Liver (tissue), 9 donors: ENCODE results near the gene ELAC2. TPM values are rescaled to one million over a fixed set of nuclear protein-coding genes. Genes with fewer than 3 reads are reported as not detected.

Experiments
- DNase-seq: peaks from one replicate; pipeline ENCODE4 v3.0.0-alpha.2; 2017; ENCODE audit warnings: low spot score
- H3K27ac ChIP-seq, 2 donors: one replicate each; pipeline ENCODE4 v1.7.0; 2013; ENCODE audit warnings: inconsistent platforms in 2 of 2, low read length in 2 of 2, control low read depth in 1 of 2, low read depth in 1 of 2, mild to moderate bottlenecking in 1 of 2
- H3K27me3 ChIP-seq, 4 donors: one replicate each; pipeline versions ENCODE4 v1.6.1 to v1.7.0; 2013; ENCODE audit warnings: low read length in 3 of 4, inconsistent platforms in 1 of 4, mild to moderate bottlenecking in 1 of 4, moderate library complexity in 1 of 4; ENCODE audit not compliant: control insufficient read depth in 4 of 4, insufficient read depth in 4 of 4
- H3K36me3 ChIP-seq, 4 donors: one replicate each; pipeline versions ENCODE4 v1.6.1 to v1.7.0; 2013; ENCODE audit warnings: low read length in 3 of 4, mild to moderate bottlenecking in 3 of 4, low read depth in 1 of 4, moderate library complexity in 1 of 4; ENCODE audit not compliant: control insufficient read depth in 4 of 4, insufficient read depth in 3 of 4
- H3K4me1 ChIP-seq, 4 donors: one replicate each; pipeline versions ENCODE4 v1.6.1 to v1.7.0; 2013; ENCODE audit warnings: low read length in 3 of 4, mild to moderate bottlenecking in 3 of 4, moderate library complexity in 1 of 4; ENCODE audit not compliant: control insufficient read depth in 4 of 4, insufficient read depth in 4 of 4
- H3K4me3 ChIP-seq, 3 donors: one replicate each; pipeline versions ENCODE4 v1.6.1 to v1.7.0; 2013; ENCODE audit warnings: low read length in 3 of 3, control low read depth in 1 of 3, low read depth in 1 of 3, mild to moderate bottlenecking in 1 of 3
- H3K9ac ChIP-seq, 2 donors: one replicate each; pipeline ENCODE4 v1.7.0; 2013; ENCODE audit warnings: low read length in 2 of 2, mild to moderate bottlenecking in 2 of 2, moderate library complexity in 2 of 2, control low read depth in 1 of 2, low read depth in 1 of 2
- H3K9me3 ChIP-seq, 4 donors: one replicate each; pipeline versions ENCODE4 v1.6.1 to v1.7.0; 2013; ENCODE audit warnings: low read length in 3 of 4; ENCODE audit not compliant: control insufficient read depth in 4 of 4
- ATF3 ChIP-seq: IDR thresholded peaks from 2 replicates; pipeline ENCODE4 v1.6.1; 2016; ENCODE audit warnings: antibody characterized with exemption
- EGR1 ChIP-seq, 2 donors: IDR thresholded peaks; 2 replicates each; pipeline ENCODE4 v1.6.1; 2016 to 2018; ENCODE audit warnings: antibody characterized with exemption in 2 of 2, low read depth in 2 of 2
- FOXA1 ChIP-seq: IDR thresholded peaks from 2 replicates; pipeline ENCODE4 v1.6.1; 2016; ENCODE audit warnings: antibody characterized with exemption
- FOXA2 ChIP-seq: IDR thresholded peaks from 2 replicates; pipeline ENCODE4 v1.6.1; 2016; ENCODE audit warnings: antibody characterized with exemption
- GABPA ChIP-seq, 2 donors: IDR thresholded peaks in 1 of 2; conservative IDR thresholded peaks in 1 of 2; 2 replicates each; pipeline ENCODE4 v1.6.1; 2016; ENCODE audit warnings: antibody characterized with exemption in 2 of 2, mild to moderate bottlenecking in 1 of 2, moderate library complexity in 1 of 2
- HNF4A ChIP-seq, 2 donors: conservative IDR thresholded peaks; 2 replicates each; pipeline ENCODE4 v1.6.1; 2016; ENCODE audit warnings: antibody characterized with exemption in 2 of 2, mild to moderate bottlenecking in 2 of 2
- HNF4G ChIP-seq: IDR thresholded peaks from 2 replicates; pipeline ENCODE4 v1.6.1; 2016; ENCODE audit warnings: antibody characterized with exemption
- JUND ChIP-seq, 2 donors: IDR thresholded peaks; 2 replicates each; pipeline ENCODE4 v1.6.1; 2016; ENCODE audit warnings: antibody characterized with exemption in 2 of 2
- NR2F2 ChIP-seq: IDR thresholded peaks from 2 replicates; pipeline ENCODE4 v1.6.1; 2016; ENCODE audit warnings: antibody characterized with exemption
- RAD21 ChIP-seq, 2 donors: IDR thresholded peaks; 2 replicates each; pipeline ENCODE4 v1.6.1; 2016; ENCODE audit warnings: antibody characterized with exemption in 2 of 2, mild to moderate bottlenecking in 2 of 2
- RXRA ChIP-seq, 2 donors: IDR thresholded peaks; 2 replicates each; pipeline ENCODE4 v1.6.1; 2017 to 2018; ENCODE audit warnings: antibody characterized with exemption in 2 of 2, mild to moderate bottlenecking in 1 of 2
- SP1 ChIP-seq: IDR thresholded peaks from 2 replicates; pipeline ENCODE4 v1.6.1; 2018; ENCODE audit warnings: antibody characterized with exemption, mild to moderate bottlenecking
- TAF1 ChIP-seq: conservative IDR thresholded peaks from 2 replicates; pipeline ENCODE4 v1.6.1; 2016; ENCODE audit warnings: antibody characterized with exemption, mild to moderate bottlenecking
- YY1 ChIP-seq: IDR thresholded peaks from 2 replicates; pipeline ENCODE4 v1.6.1; 2016; ENCODE audit warnings: antibody characterized with exemption, mild to moderate bottlenecking
- WGBS: extraction: QIAGEN DNeasy Blood & Tissue Kit; methylation state at CpG from one replicate; pipeline ENCODE4 v1.1.7; 2013; 5-methylcytosine and 5-hydroxymethylcytosine counted together
- polyA plus RNA-seq, 2 donors: library from polyadenylated mRNA; stranded (reverse) in 1 of 2; unstranded in 1 of 2; fragments of 200-250 nt in 1 of 2; fragments of >200 nt in 1 of 2; fragmentation: Nextera tagmentation in 1 of 2; extraction: Ambion mirVana in 1 of 2; gene quantifications; one replicate each; pipeline versions ENCODE4 v1.2.1 to v1.2.3, GENCODE V29; 2013 to 2015
- total RNA-seq, 2 donors: library from RNA; depleted of rRNA; stranded (reverse); fragments of >200 nt; gene quantifications; one replicate each; pipeline ENCODE4 v1.2.3, GENCODE V29; 2014
- TF ChIP-seq, protein P1 (sequence below): IDR thresholded peaks from 2 replicates; pipeline ENCODE4 v1.6.1; 2016; ENCODE audit warnings: antibody characterized with exemption
- TF ChIP-seq, protein P2 (sequence below): fragments of 150-350 bp; IDR thresholded peaks from 2 replicates; pipeline ENCODE4 v1.5.1; 2017; ENCODE audit warnings: improper control_type of control experiment, low read depth, low read length; ENCODE audit not compliant: missing input control
- TF ChIP-seq, protein P3 (sequence below): IDR thresholded peaks from 2 replicates; pipeline ENCODE4 v1.6.1; 2016; ENCODE audit warnings: antibody characterized with exemption
- TF ChIP-seq, protein P4 (sequence below): IDR thresholded peaks from 2 replicates; pipeline ENCODE4 v1.6.1; 2016; ENCODE audit warnings: antibody characterized with exemption, mild to moderate bottlenecking
- donor health status: healthy.
- donor health status: healthy.
- donor health status: healthy.
- donor health status: healthy.
- donor health status: healthy.

The ELAC2 gene
- total and polyA plus RNA-seq, 4 donors: 26.5 to 54.1 (median 36.2) TPM

DNA sequence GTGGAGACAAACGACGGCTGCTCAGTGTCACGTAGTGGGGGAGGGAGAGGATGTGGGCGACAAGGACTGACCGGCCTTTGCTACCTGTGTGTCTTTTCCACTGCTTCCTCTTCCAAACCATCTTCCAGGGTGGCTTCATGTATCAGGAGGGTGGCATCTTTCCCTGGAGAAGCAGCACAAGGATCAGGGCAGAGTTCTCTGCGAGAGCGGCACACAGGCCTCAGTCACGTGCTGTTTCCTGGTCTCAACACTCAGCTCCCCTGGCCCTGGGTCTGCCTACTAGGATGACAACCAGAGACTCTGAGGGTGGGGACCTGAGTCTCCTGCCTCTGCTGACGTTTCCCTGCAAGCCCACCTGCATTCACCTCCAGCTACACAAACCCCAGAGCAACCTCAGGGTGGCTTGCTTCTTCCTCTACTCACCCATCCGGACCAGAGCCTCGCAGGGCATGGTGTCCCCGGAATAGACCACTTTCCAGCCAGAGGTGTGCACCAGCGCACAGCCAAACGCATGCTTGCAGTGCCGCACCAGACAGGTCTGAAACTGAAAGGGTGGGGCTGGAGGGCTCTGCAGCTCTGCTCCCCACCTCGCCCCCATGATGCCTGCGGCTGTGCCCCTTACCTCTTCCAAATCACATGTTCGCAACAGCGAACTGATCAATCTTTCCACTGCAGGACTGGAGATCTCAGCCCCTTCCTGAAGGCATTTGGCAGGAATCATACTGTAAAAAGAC, 23.3 kb downstream of the ELAC2 start:
- no peak overlapping the region for H3K4me3 ChIP-seq
- 91% methylated on average over 19 of the region's 19 CpGs for WGBS
- H3K36me3 ChIP-seq: peaks cover 26 to 76% (median 70%) of the 10 kb centered on the region in 4 donors
- TF ChIP-seq, protein P1, sequence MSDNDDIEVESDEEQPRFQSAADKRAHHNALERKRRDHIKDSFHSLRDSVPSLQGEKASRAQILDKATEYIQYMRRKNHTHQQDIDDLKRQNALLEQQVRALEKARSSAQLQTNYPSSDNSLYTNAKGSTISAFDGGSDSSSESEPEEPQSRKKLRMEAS: no peak
- TF ChIP-seq SP1 (no peak), RXRA (IDR thresholded peaks at IDR 0.05) (no peak), TAF1 (no peak), NR2F2 (no peak), HNF4G (no peak), HNF4A (conservative IDR thresholded peaks at IDR 0.05) (no peak), FOXA1 (no peak), FOXA2 (no peak), YY1 (no peak), JUND (IDR thresholded peaks at IDR 0.05) (no peak), GABPA (IDR thresholded peaks at IDR 0.05 in 1 of 2, conservative IDR thresholded peaks at IDR 0.05 in 1 of 2) (no peak), RAD21 (IDR thresholded peaks at IDR 0.05) (no peak), ATF3 (no peak), EGR1 (IDR thresholded peaks at IDR 0.05; ENCODE audit: low read depth in 2 of 2) (no peak)
- TF ChIP-seq, protein P2, sequence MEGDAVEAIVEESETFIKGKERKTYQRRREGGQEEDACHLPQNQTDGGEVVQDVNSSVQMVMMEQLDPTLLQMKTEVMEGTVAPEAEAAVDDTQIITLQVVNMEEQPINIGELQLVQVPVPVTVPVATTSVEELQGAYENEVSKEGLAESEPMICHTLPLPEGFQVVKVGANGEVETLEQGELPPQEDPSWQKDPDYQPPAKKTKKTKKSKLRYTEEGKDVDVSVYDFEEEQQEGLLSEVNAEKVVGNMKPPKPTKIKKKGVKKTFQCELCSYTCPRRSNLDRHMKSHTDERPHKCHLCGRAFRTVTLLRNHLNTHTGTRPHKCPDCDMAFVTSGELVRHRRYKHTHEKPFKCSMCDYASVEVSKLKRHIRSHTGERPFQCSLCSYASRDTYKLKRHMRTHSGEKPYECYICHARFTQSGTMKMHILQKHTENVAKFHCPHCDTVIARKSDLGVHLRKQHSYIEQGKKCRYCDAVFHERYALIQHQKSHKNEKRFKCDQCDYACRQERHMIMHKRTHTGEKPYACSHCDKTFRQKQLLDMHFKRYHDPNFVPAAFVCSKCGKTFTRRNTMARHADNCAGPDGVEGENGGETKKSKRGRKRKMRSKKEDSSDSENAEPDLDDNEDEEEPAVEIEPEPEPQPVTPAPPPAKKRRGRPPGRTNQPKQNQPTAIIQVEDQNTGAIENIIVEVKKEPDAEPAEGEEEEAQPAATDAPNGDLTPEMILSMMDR: no peak
- TF ChIP-seq, protein P3, sequence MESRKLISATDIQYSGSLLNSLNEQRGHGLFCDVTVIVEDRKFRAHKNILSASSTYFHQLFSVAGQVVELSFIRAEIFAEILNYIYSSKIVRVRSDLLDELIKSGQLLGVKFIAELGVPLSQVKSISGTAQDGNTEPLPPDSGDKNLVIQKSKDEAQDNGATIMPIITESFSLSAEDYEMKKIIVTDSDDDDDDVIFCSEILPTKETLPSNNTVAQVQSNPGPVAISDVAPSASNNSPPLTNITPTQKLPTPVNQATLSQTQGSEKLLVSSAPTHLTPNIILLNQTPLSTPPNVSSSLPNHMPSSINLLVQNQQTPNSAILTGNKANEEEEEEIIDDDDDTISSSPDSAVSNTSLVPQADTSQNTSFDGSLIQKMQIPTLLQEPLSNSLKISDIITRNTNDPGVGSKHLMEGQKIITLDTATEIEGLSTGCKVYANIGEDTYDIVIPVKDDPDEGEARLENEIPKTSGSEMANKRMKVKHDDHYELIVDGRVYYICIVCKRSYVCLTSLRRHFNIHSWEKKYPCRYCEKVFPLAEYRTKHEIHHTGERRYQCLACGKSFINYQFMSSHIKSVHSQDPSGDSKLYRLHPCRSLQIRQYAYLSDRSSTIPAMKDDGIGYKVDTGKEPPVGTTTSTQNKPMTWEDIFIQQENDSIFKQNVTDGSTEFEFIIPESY: no peak
- TF ChIP-seq, protein P4, sequence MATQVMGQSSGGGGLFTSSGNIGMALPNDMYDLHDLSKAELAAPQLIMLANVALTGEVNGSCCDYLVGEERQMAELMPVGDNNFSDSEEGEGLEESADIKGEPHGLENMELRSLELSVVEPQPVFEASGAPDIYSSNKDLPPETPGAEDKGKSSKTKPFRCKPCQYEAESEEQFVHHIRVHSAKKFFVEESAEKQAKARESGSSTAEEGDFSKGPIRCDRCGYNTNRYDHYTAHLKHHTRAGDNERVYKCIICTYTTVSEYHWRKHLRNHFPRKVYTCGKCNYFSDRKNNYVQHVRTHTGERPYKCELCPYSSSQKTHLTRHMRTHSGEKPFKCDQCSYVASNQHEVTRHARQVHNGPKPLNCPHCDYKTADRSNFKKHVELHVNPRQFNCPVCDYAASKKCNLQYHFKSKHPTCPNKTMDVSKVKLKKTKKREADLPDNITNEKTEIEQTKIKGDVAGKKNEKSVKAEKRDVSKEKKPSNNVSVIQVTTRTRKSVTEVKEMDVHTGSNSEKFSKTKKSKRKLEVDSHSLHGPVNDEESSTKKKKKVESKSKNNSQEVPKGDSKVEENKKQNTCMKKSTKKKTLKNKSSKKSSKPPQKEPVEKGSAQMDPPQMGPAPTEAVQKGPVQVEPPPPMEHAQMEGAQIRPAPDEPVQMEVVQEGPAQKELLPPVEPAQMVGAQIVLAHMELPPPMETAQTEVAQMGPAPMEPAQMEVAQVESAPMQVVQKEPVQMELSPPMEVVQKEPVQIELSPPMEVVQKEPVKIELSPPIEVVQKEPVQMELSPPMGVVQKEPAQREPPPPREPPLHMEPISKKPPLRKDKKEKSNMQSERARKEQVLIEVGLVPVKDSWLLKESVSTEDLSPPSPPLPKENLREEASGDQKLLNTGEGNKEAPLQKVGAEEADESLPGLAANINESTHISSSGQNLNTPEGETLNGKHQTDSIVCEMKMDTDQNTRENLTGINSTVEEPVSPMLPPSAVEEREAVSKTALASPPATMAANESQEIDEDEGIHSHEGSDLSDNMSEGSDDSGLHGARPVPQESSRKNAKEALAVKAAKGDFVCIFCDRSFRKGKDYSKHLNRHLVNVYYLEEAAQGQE: no peak
- H3K4me1 ChIP-seq: peaks cover 5 to 25% (median 17%) of the 10 kb centered on the region in 4 donors
- no peaks in the 10 kb centered on the region for H3K9me3 ChIP-seq
- H3K9ac ChIP-seq: no peak overlapping the region
- no peak overlapping the region for H3K27ac ChIP-seq
- no peaks in the 10 kb centered on the region for H3K27me3 ChIP-seq
- DNase-seq: no peak
